HG03571 (cell line): ENCODE measurements around the gene ALMS1.
"Not testable (repeated sequence)": the region's sequence is repeated elsewhere in the genome, so short reads cannot be mapped to it uniquely, and the experiment has no call there.

Source experiments
- ATAC-seq: cut with Tn5 transposase; IDR thresholded peaks from one replicate; pipeline ENCODE4 v1.9.1; 2021; ENCODE audit not compliant: unreplicated experiment

The ALMS1 gene, protein sequence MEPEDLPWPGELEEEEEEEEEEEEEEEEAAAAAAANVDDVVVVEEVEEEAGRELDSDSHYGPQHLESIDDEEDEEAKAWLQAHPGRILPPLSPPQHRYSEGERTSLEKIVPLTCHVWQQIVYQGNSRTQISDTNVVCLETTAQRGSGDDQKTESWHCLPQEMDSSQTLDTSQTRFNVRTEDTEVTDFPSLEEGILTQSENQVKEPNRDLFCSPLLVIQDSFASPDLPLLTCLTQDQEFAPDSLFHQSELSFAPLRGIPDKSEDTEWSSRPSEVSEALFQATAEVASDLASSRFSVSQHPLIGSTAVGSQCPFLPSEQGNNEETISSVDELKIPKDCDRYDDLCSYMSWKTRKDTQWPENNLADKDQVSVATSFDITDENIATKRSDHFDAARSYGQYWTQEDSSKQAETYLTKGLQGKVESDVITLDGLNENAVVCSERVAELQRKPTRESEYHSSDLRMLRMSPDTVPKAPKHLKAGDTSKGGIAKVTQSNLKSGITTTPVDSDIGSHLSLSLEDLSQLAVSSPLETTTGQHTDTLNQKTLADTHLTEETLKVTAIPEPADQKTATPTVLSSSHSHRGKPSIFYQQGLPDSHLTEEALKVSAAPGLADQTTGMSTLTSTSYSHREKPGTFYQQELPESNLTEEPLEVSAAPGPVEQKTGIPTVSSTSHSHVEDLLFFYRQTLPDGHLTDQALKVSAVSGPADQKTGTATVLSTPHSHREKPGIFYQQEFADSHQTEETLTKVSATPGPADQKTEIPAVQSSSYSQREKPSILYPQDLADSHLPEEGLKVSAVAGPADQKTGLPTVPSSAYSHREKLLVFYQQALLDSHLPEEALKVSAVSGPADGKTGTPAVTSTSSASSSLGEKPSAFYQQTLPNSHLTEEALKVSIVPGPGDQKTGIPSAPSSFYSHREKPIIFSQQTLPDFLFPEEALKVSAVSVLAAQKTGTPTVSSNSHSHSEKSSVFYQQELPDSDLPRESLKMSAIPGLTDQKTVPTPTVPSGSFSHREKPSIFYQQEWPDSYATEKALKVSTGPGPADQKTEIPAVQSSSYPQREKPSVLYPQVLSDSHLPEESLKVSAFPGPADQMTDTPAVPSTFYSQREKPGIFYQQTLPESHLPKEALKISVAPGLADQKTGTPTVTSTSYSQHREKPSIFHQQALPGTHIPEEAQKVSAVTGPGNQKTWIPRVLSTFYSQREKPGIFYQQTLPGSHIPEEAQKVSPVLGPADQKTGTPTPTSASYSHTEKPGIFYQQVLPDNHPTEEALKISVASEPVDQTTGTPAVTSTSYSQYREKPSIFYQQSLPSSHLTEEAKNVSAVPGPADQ (N-terminal part only)

DNA sequence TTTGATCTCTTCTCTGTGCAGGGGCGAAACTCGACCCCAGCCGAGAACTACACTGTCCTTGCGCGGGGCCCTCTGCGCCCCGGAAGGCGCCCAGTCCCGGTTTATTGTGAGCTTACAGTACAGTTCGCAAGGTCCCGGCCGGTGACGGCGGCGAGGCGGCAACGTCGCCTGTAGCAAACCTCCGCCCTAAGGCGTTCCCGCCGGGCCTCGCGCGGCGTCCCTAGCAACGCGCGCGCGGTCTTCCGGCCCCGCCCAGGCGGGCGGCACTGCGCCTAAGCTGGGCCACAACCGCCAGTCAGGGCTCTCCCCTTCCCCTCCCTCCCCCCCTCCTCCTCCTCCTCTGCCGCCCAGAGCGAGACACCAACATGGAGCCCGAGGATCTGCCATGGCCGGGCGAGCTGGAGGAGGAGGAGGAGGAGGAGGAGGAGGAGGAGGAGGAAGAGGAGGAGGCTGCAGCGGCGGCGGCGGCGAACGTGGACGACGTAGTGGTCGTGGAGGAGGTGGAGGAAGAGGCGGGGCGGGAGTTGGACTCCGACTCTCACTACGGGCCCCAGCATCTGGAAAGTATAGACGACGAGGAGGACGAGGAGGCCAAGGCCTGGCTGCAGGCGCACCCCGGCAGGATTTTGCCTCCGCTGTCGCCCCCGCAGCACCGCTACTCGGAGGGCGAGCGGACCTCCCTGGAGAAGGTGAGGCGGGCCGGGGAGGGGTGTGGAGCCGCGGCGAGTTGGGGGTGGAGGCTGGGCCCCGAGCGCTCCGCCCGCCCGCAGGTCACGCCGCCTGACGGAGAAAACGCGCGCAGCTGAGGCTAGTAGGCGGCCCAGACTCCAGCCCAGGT, at the start of gene ALMS1:
Gene ALMS1, plus strand, starts transcription at position 333 of the 838 bp plus-strand sequence. Its CDS starts 33 bp downstream, at position 366.
- ATAC-seq = peak; percentile 88

DNA sequence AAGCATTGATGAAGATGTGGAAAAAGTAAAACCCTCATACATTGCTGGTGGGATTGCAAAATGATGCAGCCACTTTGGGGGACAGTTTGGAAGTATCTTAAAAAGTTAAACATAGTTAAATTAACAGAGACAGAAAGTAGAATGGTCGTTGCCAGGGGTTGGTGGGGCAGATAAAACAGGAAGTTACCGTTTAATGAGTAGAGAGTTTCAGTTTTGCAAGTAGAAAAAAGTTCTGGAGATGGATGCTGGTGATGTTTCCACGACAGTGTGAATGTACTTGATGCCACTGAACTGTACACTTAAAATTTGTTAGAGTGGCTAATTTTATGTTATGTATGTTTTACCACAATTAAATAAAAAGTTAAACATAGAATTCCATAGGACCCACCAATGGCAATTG, 47.8 kb upstream of the ALMS1 start:
- ATAC-seq = no peak

DNA sequence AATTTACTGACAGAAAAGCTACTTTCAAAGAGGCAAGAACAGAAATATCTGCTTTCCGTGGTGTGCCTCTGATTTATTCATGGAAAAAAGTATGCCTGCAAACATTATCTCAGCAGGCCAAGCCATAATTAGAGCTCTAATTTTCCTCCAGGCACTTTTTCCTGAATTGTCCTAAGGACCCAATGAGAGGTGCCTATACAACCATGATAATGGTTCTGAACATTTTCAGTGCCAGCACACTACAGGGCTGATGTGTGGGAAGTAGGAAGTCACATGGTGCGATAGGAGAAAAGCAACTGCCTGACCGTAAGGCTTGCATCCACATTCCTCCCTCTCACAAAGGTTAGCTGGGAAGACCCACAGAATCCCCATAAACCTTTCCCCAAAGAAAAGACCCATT, 46.4 kb upstream of the ALMS1 start:
- ATAC-seq = no peak

DNA sequence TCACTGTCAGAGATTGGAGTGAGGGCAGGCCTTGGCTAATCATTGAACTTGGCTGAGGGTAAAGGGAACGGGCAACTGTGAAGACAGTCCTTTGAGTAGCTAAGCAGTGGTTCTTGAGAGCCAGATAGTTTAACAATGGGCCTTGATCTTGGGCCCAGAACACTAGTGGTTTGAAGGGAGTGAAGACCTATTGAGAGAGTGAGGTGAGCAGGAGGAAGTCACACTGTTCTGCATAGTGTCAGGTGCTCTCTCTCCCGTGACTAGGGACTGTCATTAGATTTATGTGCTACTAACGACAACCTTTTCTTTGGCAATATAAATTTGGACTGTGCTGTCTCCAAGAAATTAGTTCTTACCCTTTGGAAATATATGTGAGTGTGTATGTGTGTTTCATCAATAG, 44.6 kb upstream of the ALMS1 start:
- no peak for ATAC-seq

DNA sequence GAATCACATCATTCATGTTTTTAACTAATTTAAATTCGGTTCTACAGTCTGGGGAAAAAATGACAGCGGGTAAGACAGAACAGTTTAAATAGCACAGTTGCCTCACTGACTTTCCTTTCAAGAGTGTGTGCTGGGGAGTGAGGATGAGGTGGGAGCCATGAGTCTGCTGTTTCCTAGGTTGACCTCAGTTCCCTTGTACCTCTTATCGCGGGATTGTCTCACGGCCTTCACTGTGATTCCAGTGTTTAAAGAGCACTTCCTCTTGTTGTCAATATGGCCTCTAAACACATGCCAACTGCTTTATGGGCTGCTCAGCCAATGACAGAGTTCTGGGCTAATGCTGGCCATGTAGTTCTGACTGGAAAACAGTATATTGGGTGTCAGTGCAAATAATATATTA, 41.6 kb upstream of the ALMS1 start:
- ATAC-seq = no peak

DNA sequence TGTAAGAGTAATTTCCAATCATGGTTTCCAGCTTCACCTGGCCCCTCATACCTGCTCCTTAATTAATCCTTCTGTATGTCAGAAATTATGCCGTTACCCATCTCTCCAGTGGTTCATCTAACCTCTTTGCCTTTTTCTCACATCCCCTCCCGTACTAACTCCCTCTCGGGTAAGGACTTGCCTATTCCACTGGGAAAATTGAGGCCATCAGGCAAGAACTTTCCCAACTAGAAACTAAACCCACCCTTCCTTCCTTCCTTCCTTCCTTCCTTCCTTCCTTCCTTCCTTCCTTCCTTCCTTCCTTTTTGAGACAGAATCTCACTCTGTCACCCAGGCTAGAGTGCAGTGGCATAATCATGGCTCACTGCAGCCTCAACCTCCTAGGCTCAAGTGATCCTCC, 40.9 kb upstream of the ALMS1 start:
- not testable (repeated sequence) for ATAC-seq

DNA sequence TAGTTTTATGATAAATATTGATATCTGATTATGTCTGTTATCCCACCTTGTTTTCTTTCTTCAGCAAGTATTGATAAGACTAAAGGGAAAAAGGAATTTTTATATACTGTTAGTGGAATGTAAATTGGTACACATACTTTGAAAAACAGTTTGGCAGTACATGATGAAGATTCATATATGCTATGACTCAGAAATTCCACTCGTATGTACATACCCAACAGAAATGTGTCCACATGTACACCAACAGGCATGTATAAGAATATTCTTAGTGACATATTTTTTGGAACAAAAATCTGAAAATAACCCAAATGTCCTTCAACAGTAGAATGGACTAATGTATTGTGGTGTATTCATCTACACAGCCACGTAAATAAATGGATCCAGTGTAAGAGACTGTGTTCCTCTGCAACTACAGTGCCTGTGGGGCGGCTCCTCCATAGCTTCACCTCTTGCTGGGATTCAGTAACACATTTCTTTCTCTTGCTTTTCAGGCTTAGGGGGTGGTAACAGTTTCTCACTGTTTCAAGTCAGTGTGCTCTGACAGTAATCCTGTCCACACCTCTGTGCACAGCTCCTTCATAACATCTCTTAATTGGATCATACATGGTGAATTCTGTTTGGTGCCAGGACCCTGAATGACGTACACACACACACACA, 35.5 kb upstream of the ALMS1 start:
- no peak for ATAC-seq

DNA sequence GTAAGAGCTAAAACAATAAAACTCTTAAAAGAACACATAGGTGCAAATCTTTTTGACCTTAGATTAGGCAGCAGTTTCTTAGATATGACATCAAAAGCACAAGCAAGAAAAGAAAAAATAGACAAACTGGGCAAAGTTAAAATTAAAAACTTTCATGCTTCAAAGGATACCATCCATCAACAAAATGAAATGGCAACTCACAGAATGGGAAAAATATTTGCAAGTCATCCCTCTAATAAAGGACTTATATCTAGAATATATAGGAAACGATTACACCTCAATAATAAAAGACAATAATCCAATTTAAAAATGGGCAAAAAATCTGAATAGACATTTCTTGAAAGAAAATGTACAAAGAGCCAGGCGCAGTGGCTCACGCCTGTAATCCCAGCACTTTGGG, 29.5 kb upstream of the ALMS1 start:
- no peak for ATAC-seq

DNA sequence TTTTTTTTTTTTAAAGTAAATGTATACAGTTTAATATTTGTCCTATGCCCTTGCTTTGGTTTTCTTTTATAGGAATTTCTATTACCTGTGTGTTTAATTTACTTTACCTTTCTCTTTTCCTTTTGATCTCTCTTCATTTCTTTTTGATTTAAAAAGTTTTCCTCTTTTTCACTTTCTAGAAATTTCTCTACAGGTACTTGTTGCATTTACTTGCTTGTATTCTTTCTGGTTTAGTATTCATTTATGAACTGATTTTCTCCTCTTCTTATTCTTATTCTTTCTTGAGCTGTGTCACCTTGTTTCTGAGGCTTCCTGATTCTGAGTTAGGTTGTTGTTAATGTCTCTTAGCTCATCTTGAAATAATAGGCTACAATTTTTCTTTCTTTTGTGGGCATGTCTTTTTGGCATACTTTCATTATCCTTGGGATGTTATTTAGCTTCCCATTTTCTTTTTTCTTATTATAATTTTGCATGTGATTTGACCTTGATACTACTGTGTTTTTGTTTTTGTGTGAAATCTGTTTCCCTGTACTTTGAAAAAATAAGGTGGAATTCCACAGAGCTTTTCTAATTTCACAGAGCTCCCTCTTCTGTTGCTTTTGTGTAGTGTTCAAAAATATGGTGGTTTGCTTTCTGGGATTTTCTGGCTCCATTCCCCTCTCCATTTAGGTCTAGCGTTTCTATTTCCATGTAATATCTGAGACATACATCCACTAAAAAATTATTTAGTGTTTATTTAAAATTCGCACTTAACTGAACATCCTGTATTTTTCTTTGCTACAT, 25.5 kb upstream of the ALMS1 start:
- ATAC-seq = no peak

DNA sequence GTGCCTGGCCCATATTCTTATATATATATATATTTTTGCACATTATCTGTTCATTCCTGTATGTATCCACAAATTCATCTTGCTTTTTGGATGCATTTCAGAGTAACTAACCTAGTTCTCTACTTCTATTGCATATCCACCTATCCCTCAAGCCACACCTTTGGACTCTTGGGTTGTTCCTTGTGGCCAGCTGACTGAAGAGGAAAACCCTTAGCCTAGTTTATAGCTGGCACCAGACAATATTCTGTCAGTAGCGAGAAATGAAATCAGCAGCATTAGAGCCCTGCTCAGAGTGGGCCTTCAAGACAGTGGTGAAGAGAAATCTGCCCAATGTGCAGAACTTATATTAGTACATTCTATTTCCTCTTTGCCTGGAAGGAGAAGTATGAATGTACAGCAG, 19.6 kb upstream of the ALMS1 start:
- no peak for ATAC-seq

DNA sequence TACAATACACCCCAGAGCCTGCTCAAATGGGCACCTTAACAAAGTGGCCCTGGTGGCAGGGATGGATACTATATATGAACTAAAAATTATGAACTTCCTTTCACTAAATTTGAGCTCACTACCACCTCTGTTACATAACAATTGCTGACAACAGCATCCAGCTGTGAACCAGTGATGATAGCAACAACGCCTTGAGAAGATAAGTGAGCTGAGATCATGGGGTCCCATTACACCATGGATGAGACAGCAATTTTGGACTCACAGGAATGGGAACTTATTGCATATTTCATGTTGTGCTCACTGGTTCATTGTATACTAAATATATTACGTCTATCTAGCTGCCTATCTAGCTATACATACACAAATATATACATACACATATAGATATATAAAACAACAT, 16.9 kb upstream of the ALMS1 start:
- ATAC-seq = no peak

DNA sequence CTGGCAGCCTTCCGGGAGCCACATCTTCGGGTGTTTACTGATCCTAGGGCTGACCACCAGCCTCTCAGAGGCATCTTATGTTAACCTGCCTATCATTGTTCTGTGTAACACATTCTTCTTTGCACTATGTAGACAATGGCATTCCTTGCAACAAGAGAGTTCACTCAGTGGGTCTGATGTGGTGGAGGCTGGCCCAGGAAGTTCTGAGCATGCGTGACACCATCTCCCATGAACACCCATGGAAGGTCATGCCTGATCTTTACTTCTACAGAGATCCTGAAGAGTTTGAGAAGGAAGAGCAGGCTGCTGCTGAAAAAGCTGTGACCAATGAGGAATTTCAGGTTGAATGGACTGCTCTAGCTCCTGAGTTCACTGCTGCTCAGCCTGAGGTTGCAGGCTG, 15.3 kb upstream of the ALMS1 start:
- no peak for ATAC-seq

DNA sequence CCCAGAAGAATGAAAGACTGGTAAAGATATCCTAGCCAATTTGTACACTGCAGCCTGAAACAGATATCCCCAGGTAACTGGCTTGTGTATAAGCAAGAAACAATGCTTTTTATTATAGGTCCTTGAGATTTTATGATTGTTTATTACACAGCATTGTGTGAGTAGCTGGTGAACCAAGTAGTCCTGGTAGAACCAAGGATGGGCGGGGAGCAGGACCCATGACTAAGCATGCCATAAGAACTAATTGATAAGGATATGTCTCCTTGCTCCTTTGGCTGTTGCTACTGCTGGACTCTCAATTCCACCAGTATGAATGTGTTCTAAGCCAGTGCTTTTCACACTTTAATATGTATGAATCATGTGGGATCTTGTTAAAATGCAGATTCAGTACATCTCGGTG, 12.3 kb upstream of the ALMS1 start:
- ATAC-seq = no peak

DNA sequence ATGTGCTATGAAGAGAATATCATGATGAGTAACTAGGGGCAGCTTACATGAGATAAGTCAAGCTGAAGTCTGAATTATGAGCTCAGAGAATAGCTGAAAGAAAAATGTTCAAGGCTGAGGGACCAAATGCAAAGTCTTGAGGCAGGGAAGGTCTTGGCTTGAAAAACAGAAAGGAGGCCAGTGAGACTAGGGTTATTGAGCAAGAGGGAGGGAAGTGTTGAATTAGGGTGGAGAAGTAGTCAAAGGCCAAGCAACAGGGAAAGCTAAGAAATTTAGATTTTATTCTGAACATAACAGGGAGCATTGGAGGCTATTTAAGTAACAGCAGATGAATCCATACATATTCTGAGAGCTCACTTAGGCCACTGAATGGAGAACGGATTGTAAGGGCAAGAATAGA, 11.4 kb upstream of the ALMS1 start:
- no peak for ATAC-seq

DNA sequence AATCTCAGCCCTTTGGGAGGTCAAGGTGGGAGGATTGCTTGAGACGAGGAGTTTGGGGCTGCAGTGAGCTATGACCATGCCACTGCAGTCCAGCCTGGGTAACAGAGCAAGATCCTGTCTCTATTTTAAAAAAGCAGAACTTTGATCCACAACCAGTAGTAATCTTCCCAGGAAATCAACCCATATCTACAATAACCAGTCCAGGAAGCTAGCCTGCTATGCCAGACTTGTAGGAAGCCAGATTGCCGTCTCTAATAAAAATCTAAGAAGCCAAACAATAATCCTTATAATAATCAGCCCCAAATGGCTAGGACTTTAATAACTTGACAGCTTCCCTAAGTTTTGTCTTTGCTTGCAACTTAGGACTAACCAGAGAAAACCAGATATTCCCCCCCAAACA, 9.0 kb upstream of the ALMS1 start:
- no peak for ATAC-seq

DNA sequence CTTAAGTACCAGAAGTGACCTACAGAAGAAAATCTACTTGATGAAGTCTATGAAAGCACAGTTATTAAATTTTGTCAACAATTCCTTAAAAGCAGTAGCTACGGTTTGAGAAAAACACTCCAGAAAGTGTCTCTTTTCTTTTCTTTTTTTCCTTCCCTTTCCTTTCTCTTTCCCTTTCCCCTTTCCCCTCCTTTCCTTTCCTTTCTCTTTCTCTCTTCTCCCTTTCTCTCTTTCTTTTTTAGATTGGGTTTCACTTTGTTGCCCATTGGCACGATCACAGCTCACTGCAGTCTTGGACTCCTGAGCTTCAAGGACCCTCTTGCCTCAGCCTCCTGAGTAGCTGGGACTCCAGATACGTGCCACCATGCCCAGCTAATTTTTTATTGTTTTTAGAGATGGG, 2.6 kb upstream of the ALMS1 start:
- no peak for ATAC-seq

DNA sequence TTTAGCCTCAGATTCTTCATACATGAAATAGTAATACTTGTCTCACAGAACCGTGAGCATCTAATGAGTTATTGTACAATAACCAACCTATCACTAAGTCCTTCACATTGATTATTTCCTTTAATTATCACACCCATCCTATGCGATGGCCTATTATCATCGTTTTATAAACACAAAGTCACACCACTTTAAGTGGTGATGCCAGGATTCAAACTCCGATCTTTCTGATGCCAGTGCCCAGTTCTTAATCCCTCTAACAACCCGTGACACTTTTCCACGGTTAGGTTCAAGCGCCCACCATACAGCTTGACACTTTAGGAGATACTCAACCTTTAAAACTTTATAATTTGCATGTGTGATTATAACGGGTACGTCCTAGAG, 523 bp upstream of the ALMS1 start:
- ATAC-seq = no peak

DNA sequence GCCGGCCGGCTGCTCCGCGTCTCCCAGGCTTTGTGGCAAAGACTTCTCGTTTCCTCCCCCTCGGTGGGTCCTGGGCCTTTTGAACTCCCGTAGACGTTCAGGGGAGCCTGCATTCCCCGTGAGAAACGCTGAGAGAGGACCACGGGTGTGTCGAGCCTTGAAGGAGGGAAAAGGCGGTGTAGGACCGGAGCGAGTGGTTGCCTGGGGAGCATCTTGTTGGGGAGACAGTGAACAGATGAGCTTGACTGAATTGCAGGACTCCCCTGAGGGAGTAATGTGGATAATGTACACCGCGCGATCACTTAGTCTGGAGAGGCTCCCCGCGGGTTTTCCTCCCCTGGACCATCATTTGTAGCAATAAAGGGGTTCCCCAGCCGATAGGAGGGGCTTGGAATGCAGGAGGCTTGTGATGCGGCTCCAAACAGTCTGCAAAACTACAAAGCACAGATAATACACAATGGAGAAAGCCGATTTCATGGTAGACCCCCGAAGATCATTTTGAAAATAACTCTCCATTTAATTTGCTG, 769 bp downstream of the ALMS1 start:
- no peak for ATAC-seq
